ENCODE measurements around the gene ARHGAP45.

- TF ChIP-seq SAP30 (IDR thresholded peaks at IDR 0.05; ENCODE audit: insufficient read depth, insufficient replicate concordance, low read length) (no peak), ZNF274 (IDR thresholded peaks at IDR 0.05; ENCODE audit: borderline replicate concordance, extremely low read depth, low read length) (no peak), CTCF (IDR thresholded peaks at IDR 0.05; ENCODE audit: control extremely low read depth in 1 of 3, insufficient read depth in 1 of 3, low read depth in 1 of 3, low read length in 3 of 3) (no peak), POLR2A (IDR thresholded peaks at IDR 0.05; ENCODE audit: control extremely low read depth in 1 of 2, low read depth in 2 of 2, low read length in 2 of 2) (no peak; a peak in 1 of 3 replicates), CHD1 (IDR thresholded peaks at IDR 0.05; ENCODE audit: low read depth, low read length) (no peak), MAX (IDR thresholded peaks at IDR 0.05) (no peak), POLR2AphosphoS5 (IDR thresholded peaks at IDR 0.05; ENCODE audit: low read depth, low read length) (no peak), GTF2F1 (IDR thresholded peaks at IDR 0.05; ENCODE audit: borderline replicate concordance, low read depth, low read length) (no peak), EZH2 (IDR thresholded peaks at IDR 0.05; ENCODE audit: low read depth, low read length, severe bottlenecking) (no peak), RAD21 (IDR thresholded peaks at IDR 0.05 in 1 of 2, conservative IDR thresholded peaks at IDR 0.05 in 1 of 2; ENCODE audit: low read depth in 2 of 2, low read length in 2 of 2) (no peak), RXRA (IDR thresholded peaks at IDR 0.05; ENCODE audit: insufficient read depth, low read depth, low read length) (no peak), TEAD4 (IDR thresholded peaks at IDR 0.05; ENCODE audit: low read depth, low read length) (no peak), CBX5 (IDR thresholded peaks at IDR 0.05; ENCODE audit: low read depth, low read length) (no peak), CREB1 (IDR thresholded peaks at IDR 0.05) (no peak)
Measured at GRCh38 chr19:1019980-1020867, 46.7 kb upstream of the ARHGAP45 start.
